Loucy (cell line): ENCODE results near the gene NPIPB5.
"Not testable (repeated sequence)": the region's sequence is repeated elsewhere in the genome, so short reads cannot be mapped to it uniquely, and the experiment has no call there.

Experiments used
- EZH2phosphoT487 ChIP-seq: fragments of 200-600 bp; IDR thresholded peaks from 2 replicates; pipeline ENCODE4 v1.6.1; 2018; ENCODE audit warnings: antibody characterized with exemption, mild to moderate bottlenecking, moderate library complexity, borderline replicate concordance
- TF ChIP-seq, protein P1 (sequence below): fragments of 200-600 bp; sonication (generic); conservative IDR thresholded peaks from 2 replicates; pipeline ENCODE4 v1.5.1; 2014; ENCODE audit warnings: mild to moderate bottlenecking, antibody characterized with exemption, low read length

DNA sequence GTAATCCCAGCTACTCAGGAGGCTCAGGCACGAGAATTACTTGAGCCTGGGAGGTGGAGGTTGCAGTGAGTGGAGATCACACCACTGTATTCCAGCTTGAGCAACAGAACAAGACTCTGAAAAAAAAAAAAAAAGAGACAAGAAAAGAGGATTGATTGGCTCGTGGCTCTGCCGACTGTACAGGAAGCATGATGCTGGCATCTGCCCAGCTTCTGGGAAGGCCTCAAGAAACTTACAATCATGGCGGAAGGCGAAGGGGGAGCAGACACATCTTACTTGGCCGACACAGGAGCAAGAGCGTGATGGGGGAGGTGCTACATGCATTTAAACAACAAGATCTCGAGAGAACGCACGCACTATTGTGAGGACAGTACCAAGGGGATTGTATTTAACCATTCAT, 40.5 kb downstream of the NPIPB5 start:
- TF ChIP-seq, protein P1, sequence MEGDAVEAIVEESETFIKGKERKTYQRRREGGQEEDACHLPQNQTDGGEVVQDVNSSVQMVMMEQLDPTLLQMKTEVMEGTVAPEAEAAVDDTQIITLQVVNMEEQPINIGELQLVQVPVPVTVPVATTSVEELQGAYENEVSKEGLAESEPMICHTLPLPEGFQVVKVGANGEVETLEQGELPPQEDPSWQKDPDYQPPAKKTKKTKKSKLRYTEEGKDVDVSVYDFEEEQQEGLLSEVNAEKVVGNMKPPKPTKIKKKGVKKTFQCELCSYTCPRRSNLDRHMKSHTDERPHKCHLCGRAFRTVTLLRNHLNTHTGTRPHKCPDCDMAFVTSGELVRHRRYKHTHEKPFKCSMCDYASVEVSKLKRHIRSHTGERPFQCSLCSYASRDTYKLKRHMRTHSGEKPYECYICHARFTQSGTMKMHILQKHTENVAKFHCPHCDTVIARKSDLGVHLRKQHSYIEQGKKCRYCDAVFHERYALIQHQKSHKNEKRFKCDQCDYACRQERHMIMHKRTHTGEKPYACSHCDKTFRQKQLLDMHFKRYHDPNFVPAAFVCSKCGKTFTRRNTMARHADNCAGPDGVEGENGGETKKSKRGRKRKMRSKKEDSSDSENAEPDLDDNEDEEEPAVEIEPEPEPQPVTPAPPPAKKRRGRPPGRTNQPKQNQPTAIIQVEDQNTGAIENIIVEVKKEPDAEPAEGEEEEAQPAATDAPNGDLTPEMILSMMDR: not testable (repeated sequence)
- not testable (repeated sequence) for TF ChIP-seq EZH2phosphoT487
